Measurements from ENCODE around the gene ITIH1. TPM values are rescaled to one million over a fixed set of nuclear protein-coding genes. Genes with fewer than 3 reads are reported as not detected.

The ITIH1 gene
- total RNA-seq, 1 experiment from 2014 or later: not detected

DNA sequence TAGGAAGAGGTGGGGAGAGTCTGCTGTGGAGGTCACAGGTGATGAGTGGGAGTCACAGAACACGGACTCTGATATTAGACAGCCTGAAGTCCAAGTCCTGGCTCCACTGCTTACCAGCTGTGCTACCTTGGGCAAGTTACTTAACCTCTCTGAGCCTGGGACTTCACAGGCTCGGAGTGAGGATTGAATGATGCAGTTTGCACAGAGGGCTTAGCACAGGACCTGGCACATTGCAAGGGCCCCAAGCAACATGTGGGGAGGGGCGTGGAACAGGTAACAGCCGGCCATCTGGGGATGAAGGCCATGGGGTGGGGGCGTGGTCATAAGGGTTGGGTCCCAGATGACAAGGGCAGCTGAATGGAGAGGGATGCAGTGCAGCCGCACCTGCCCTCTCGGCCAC is 12.9 kb downstream of the ITIH1 start:
- no peak for DNase-seq (ENCODE audit: low read depth)

DNA sequence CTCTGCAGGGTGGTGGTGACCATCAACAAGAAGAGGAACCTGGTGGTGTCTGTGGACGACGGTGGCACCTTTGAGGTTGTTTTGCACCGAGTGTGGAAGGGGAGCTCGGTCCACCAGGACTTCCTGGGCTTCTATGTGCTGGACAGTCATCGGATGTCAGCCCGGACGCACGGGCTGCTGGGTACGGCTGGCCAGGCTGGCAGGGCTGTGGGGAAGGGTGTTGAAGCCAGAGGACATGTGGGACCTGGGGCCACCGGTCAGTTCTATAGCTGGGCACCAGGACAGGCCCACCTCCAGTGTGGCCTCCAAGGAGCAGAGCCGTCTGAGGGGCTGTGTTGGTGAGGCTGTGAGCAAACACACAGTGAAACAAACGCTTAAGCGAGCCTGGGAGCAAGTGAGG is 13.3 kb downstream of the ITIH1 start:
- no peak for DNase-seq (ENCODE audit: low read depth)

GRCh38 chr3:52791366-52791765 is 14.0 kb downstream of the ITIH1 start:
- no peak for DNase-seq (ENCODE audit: low read depth)

GRCh38 chr3:52791928-52792327 is 14.5 kb downstream of the ITIH1 start:
- DNase-seq (ENCODE audit: low read depth): no peak

GRCh38 chr3:52792413-52792812 is 15.0 kb downstream of the ITIH1 start:
- DNase-seq (ENCODE audit: low read depth): no peak

- DNase-seq (ENCODE audit: low read depth): no peak
Measured at GRCh38 chr3:52792961-52793695, 15.7 kb downstream of the ITIH1 start.

GRCh38 chr3:52793702-52794611 is 16.6 kb downstream of the ITIH1 start:
- DNase-seq (ENCODE audit: low read depth): no peak

GRCh38 chr3:52794612-52795099 is 17.3 kb downstream of the ITIH1 start, which contains the start of gene ITIH3:
TSS of gene ITIH3 (plus strand) at chr3:52794796. CDS start at chr3:52794804, 8 bp downstream.
- no peak for DNase-seq (ENCODE audit: low read depth)

- DNase-seq (ENCODE audit: low read depth): no peak
Measured at GRCh38 chr3:52795298-52795900, 18.0 kb downstream of the ITIH1 start.

DNA sequence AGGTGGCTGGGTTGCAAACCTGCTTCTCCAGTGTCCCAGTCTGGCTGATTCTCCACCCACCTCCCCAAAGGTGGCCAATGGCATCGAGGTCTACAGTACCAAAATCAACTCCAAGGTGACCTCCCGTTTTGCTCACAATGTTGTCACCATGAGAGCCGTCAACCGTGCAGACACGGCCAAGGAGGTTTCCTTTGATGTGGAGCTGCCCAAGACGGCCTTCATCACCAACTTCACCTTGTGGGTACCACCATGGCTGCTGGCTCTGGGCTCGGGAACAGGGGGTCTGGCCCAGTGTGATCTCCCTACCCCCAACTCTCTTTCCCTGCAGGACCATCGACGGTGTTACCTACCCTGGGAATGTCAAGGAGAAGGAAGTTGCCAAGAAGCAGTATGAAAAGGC is 19.0 kb downstream of the ITIH1 start:
- DNase-seq (ENCODE audit: low read depth): no peak

DNA sequence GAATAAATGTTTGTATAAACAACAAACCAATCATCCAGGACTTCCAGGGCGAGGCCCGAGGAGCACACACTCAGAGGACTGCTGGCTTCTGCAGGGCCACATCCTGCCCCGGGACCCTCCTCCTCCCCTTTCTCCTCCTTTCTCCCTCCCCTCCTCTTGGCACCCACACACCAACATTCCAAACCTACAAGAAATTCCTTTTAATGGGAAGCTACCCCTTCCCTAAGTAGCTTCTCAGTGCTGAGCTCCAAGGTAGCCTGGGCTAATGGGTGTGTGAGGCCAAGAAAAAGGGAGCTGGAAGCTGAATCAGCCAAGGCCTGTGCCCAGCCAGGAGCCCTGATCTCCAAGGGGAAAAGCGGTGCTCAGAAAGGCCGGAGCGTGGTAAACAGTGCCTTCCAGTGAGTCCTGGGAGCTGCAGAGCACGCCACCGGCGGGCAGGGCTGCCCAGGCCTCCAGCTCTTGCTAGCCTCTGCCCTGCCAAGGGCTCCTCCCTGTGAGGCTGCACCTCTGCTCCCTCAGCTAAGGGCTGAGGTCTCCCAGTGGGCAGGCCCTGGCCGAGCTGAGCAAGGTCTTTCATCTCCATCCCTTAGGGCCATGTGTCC is 21.1 kb downstream of the ITIH1 start:
- no peak for DNase-seq (ENCODE audit: low read depth)

DNA sequence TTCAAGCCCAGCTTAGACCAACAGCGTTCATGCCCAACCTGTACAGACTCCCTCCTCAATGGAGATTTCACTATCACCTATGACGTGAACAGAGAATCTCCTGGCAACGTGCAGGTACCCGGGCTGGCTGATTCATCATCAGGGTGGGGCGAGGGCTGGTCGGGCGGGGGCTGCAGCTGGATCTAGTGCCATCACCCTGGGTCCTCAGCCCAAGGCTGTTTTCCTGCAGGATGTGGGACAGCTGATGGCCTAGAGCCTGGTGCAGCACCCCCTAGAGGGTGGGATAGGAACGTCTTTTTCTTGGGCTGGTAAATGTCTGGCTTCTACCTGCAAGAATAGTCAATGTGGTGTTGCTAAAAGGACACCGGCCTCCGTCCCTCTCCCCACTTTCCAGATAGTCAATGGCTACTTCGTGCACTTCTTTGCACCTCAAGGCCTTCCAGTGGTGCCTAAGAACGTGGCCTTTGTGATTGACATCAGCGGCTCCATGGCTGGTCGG is 21.6 kb downstream of the ITIH1 start:
- DNase-seq (ENCODE audit: low read depth): no peak

DNA sequence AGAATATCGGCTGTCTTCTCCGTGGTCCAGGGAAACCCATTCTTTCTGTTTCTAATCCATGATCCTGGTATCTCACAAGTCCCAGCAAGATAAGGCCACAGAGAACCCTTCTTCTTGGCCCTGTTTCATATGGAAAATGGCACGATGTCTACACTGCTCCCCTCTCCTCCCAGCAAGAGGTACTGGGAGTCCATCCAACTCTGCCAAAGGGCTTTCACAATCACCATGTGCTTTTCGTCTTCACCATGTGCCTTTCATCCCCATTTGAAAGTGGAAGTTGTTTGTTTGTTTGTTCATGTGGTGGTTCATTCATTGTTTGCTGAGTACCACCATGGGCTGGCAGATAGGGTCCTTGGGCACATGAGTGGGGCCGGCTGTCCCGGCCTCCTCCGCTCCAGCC is 22.7 kb downstream of the ITIH1 start:
- no peak for DNase-seq (ENCODE audit: low read depth)

DNA sequence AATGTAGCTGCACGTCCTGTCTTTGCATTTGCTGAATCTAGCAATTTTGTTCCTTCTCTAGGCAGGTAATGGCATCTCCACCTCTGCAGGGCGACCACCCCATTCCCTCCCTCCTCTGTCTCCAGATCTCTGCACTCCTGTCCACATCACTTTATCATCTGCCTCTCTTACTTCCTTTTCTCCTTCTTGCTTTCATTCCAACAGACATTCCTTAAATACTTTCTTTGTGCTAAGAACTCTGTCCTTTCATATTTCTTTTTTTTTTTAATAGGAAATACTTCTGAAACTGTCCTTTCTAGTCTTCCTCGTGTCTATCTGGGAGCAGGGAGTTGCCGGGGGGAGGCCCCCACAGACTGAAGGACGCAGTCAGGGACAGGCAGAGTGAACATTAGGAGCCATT is 24.4 kb downstream of the ITIH1 start:
- DNase-seq (ENCODE audit: low read depth): no peak

- DNase-seq (ENCODE audit: low read depth): no peak
Measured at GRCh38 chr3:52805270-52806039, 28.1 kb downstream of the ITIH1 start.

GRCh38 chr3:52809149-52809548 is 31.8 kb downstream of the ITIH1 start:
- DNase-seq (ENCODE audit: low read depth): no peak

GRCh38 chr3:52809662-52810377 is 32.4 kb downstream of the ITIH1 start:
- DNase-seq (ENCODE audit: low read depth): no peak

DNA sequence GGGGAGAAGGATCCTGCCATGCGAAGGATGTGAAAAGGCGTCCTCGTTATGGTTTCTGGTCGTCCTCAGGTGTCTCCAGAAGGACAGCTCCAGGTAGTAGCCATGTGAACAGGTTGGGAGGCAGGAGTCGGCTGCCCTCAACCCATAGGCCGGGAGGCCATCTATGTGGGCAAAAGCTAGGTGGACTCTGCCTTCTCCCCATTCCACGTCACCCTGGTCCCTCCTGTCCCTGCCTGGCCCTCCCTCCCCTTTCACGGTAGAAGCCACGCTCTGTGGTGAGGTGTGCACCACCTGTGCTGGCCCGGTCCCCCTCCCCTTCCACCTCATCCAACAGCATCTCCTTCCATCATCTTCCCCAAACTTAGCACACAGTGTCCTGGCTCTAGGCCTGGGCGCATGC is 33.5 kb downstream of the ITIH1 start:
- DNase-seq (ENCODE audit: low read depth): no peak

DNA sequence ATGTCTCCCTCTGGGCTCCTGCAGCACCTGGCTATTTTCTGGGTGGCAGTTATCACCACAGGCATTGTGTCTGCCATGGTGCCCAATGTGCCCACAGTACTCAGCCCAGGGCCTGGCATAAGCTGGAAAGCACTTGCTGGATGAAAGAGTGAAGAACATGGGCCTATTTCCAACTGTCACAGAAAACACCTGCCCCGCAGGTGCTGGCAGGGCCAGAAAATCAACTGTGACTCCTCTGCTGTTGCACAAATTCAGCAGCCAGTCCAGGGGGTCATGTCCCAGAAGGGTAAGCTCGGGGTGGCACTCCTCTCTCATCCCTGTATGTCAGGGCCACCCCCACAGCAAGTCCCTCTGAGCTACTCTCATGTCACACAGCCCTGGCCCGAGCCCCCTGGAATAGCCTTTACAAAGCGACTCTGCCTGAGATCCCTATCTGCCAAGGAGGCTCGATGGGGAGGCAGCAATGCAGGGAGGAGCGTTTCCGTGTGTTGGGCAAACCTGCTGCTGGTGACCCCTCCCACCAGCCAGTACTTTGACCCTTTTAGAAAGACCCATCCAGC is 34.1 kb downstream of the ITIH1 start:
- no peak for DNase-seq (ENCODE audit: low read depth)

- no peak for DNase-seq (ENCODE audit: low read depth)
Measured at GRCh38 chr3:52813810-52814209, 36.4 kb downstream of the ITIH1 start.

All from HT1080 (cell line).